Measurements from ENCODE around the gene THAP7. TPM values are rescaled to one million over a fixed set of nuclear protein-coding genes. Genes with fewer than 3 reads are reported as not detected.

Gene THAP7
- total and polyA plus RNA-seq, 3 donors from 2014 or later: 60.6 to 96.5 (median 75.8) TPM

DNA sequence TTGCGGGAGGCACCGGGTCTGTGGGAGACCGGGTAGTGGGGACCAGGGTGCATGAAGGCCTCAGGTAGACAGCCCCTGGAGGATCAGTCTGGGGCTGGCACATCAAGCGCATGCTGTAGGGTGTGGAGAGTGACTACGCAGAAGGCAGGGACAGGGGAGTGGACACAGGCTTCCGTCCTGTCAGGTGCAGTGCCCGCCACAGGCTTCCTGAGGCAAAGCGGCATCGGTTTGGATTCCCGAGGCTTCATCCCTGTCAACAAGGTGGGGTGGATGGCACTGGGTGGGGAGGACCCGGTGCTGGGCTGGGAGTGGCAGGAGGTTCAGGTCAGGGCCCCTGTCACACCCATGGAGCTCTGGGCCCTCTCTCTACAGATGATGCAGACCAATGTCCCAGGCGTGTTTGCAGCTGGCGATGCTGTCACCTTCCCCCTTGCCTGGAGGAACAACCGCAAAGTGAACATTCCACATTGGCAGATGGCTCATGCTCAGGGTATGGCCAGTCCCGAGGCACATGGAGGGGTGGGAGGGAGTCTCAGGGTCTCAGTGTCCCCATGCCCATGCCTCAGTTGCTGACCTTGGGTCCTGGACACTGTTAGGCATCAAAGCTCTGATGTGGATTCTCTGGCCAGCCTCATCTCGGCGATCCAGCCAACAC lies 24.3 kb downstream of the THAP7 start:
- H3K9me3 ChIP-seq: no peaks in the 10 kb centered on the region
- no peak overlapping the region for H3K4me3 ChIP-seq
- H3K27me3 ChIP-seq: no peaks in the 10 kb centered on the region
- TF ChIP-seq, protein P1, sequence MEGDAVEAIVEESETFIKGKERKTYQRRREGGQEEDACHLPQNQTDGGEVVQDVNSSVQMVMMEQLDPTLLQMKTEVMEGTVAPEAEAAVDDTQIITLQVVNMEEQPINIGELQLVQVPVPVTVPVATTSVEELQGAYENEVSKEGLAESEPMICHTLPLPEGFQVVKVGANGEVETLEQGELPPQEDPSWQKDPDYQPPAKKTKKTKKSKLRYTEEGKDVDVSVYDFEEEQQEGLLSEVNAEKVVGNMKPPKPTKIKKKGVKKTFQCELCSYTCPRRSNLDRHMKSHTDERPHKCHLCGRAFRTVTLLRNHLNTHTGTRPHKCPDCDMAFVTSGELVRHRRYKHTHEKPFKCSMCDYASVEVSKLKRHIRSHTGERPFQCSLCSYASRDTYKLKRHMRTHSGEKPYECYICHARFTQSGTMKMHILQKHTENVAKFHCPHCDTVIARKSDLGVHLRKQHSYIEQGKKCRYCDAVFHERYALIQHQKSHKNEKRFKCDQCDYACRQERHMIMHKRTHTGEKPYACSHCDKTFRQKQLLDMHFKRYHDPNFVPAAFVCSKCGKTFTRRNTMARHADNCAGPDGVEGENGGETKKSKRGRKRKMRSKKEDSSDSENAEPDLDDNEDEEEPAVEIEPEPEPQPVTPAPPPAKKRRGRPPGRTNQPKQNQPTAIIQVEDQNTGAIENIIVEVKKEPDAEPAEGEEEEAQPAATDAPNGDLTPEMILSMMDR (IDR thresholded peaks at IDR 0.05): no peak
- no peak for TF ChIP-seq POLR2A (IDR thresholded peaks at IDR 0.05)
- peaks cover 14% of the 10 kb centered on the region for H3K4me1 ChIP-seq
- H3K27ac ChIP-seq: no peak overlapping the region
- intact Hi-C loops (cut with DNase I; ENCODE audit: low total_unique reads): no loop called here
- no peak for DNase-seq
- WGBS, 2 donors: 89 to 90% methylated on average over 17 of the region's 17 CpGs
- H3K36me3 ChIP-seq (ENCODE audit: low read depth, missing control alignments): no peaks in the 10 kb centered on the region

DNA sequence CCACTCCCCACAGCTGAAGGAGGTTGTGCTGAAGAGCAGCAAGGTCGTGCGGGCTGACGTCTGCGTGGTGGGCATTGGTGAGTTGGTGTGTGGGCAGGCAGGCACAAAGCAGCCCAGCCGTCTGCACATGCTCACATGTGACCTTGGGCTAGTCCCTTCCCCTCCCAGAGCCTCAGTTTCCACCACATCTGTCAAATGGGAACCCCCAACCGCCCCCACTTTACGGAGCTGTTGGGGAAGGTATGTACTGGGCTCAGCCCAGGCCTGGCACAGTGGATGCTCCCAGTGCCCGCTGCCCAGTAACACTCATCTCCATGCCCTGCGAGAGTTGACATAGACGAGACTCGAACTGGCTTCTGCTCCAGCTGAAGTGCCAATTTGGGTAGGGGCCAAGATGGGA lies 24.9 kb downstream of the THAP7 start:
- Histone ChIP-seq H3K36me3 (ENCODE audit: low read depth, missing control alignments) (no peaks in the 10 kb centered on the region), H3K4me3 (no peak overlapping the region), H3K4me1 (peaks cover 13% of the 10 kb centered on the region), H3K27me3 (no peaks in the 10 kb centered on the region), H3K9me3 (no peaks in the 10 kb centered on the region), H3K27ac (no peak overlapping the region)
- TF ChIP-seq POLR2A (IDR thresholded peaks at IDR 0.05): no peak
- TF ChIP-seq, protein P1 (IDR thresholded peaks at IDR 0.05): no peak
- WGBS, 2 donors: 60 to 83% methylated on average over 1 to 11 of the region's 11 CpGs
- intact Hi-C loops (cut with DNase I; ENCODE audit: low total_unique reads): no loop called here
- no peak for DNase-seq

DNA sequence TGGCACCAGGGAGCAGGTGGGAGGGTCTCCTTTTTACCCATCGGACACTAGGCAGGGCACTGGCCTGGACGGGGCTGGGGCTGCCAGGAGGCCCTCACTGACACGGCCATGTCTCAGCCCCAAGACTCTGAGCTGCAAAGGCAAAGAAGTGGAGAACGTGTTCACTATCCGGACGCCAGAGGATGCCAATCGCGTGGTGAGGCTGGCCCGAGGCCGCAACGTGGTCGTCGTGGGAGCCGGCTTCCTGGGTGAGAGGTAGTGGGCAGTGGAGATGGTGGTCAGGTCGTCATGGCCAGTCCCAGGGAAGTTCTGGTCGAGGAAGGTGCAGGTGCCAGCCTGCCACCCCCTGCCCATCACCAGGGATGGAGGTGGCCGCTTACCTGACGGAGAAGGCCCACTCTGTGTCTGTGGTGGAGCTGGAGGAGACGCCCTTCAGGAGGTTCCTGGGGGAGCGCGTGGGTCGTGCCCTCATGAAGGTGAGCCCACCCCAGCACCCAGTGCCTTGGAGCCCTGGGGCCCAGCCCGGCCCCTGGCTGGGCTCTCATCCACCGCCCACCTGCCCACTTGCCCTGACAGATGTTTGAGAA lies 25.5 kb downstream of the THAP7 start:
- no peak overlapping the region for H3K27ac ChIP-seq
- no peak for DNase-seq
- intact Hi-C loops (cut with DNase I; ENCODE audit: low total_unique reads): no loop called here
- 83 to 85% methylated on average over 8 to 24 of the region's 24 CpGs for WGBS, 2 donors
- H3K27me3 ChIP-seq: no peaks in the 10 kb centered on the region
- no peak overlapping the region for H3K4me3 ChIP-seq
- no peaks in the 10 kb centered on the region for H3K9me3 ChIP-seq
- TF ChIP-seq, protein P1 (IDR thresholded peaks at IDR 0.05): no peak
- no peak for TF ChIP-seq POLR2A (IDR thresholded peaks at IDR 0.05)
- H3K4me1 ChIP-seq: peaks cover 11% of the 10 kb centered on the region
- no peaks in the 10 kb centered on the region for H3K36me3 ChIP-seq (ENCODE audit: low read depth, missing control alignments)

DNA sequence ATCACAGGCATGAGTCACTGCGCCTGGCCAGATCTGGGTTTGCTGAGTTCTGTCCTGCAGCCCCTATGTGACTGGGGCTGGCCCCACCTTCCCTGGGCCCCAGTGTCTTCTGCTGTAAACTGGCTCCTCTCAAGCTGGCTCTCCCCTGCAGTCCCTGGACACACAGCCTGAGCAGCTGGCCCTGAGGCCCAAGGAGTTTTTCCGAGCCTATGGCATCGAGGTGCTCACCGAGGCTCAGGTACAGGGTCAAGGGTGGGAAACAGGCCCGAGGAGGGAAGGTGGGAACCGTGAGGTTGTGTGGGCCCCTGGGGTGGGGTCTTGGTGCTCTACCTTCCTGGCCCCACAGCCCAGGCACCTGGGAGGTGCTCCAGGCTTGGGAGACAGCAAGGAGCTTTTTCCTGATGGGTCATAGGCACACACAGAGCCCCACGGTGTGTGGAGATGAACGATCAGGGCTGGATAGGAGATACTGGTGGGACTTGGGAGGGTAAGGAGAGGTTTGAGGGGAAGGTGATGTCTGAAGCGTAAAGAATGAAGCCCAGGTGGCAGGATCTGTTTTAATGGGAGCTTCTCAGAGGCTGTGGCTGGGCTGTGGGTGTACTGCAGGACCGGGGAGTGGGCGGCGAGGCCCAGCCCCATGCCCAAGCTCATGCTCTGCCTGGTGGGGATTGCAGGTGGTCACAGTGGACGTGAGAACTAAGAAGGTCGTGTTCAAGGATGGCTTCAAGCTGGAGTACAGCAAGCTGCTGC lies 26.2 kb downstream of the THAP7 start:
- no peak for DNase-seq
- Histone ChIP-seq H3K4me1 (peaks cover 4% of the 10 kb centered on the region), H3K9me3 (no peaks in the 10 kb centered on the region), H3K27ac (no peak overlapping the region), H3K27me3 (no peaks in the 10 kb centered on the region), H3K4me3 (no peak overlapping the region), H3K36me3 (ENCODE audit: low read depth, missing control alignments) (no peaks in the 10 kb centered on the region)
- 83 to 88% methylated on average over 12 to 14 of the region's 14 CpGs for WGBS, 2 donors
- TF ChIP-seq, protein P1 (IDR thresholded peaks at IDR 0.05): no peak
- TF ChIP-seq POLR2A (IDR thresholded peaks at IDR 0.05): no peak
- intact Hi-C loops (cut with DNase I; ENCODE audit: low total_unique reads): no loop called here
